CD4-positive, alpha-beta T cell treated with Interleukin-6 at 100 ng/mL for 8 hours (primary cell): ENCODE data around the gene COIL.
A peak's percentile ranks its signal among the peaks of the same experiment; 100 is the strongest.

Experiments
- DNase-seq: peaks from one replicate; pipeline ENCODE4 v3.0.0-alpha.2; 2020; ENCODE audit warnings: mixed read lengths, low spot score

COIL gene

DNA sequence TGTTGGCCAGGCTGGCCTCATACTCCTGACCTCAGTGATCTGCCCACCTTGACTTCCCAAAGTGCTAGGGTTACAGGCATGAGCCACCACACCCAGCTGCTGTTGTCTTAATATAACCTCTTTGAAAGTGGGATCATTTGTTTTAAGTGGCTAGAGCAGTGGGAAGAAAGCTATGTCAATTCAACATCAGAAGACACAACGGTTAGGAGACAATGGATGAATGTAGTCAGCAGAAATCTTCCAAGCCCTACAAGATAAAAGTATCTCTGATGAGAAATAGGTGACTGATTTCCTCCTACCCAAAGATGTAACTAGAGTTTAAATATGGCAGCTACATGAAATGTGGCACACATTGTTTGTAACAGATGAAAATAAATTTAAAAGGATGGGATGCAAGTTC, 27.0 kb downstream of the COIL start:
- DNase-seq = no peak

DNA sequence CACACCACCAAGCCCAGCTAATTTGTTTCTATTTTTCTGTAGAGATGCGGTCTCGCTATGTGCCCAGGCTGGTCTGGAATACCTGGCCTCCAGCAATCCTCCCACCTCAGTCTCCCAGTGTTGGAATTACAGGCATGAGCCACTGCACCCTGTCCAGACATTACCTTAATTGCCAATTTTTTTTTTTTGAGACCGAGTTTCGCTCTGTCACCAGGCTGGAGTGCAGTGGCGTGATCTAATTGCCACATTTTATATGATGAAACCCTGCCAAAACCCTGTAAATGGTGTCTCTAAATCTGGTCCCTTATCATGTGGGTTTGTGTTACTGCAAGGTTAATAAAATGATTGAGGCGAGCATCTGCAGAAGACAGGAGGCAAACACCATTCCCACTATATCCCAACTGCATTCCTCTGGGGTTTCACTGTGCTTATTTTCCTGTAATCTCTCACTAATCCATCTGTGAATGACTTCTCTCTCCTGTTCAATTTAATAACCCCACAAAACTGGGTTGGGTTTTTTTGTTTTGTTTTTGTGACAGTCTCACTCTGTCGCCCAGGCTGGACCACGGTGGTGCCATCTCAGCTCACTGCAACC, 27.6 kb downstream of the COIL start:
- DNase-seq = no peak

DNA sequence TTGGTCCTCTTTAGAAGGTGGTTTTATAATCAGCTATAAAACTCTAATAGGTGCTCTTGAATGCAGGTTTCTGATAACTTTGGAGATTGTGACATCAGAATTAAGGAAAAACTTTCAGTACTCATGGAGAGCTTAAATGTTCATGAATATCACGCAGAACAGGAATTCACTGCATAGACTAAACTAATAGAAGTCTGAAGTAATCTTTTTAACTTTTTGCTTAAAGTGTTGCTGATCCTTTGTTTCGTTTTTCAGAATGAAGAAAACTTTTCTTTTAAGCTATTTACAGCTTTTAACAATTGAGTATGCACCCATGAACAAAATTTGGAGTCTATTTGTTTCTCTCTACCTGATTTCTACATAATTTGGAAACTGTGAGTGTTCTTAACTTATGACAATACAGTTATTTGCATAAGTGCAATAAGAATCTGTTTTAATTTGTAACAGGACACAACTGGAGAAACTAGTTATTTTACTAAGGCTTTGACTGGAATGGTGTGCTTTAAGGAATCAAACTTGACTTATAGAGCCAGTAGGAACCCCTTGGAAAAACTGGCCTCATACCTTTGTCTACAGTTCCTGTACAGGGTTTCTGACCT, 30.0 kb downstream of the COIL start:
- no peak for DNase-seq

DNA sequence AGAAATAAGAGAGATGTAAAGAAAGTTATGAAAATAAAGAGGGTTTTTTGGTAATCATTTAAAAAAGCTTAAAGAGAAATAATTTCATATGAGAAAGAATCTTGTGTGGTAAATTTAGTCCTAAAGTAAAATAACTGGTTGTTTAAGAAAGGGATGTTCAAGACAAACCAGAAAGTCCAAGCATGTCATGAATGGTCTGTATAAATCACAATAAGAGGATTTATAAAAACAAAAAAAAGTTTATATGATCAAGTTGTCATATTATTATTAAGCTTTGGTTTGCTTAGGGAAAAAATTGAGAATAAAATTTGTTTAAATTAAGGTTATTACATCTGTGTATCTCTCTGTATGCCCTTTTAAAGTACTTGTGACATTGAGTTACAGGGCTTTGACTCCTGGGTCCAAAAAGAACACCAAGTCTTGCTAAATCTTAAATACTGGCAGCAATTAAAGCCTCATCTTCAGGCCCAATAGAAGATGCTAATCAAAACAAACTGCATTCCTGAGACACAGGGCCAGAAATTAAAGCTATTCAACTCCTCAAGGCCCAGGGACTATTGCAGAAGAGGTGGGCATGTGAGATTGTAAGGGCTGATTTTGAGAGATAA, 31.4 kb downstream of the COIL start:
- DNase-seq = no peak

DNA sequence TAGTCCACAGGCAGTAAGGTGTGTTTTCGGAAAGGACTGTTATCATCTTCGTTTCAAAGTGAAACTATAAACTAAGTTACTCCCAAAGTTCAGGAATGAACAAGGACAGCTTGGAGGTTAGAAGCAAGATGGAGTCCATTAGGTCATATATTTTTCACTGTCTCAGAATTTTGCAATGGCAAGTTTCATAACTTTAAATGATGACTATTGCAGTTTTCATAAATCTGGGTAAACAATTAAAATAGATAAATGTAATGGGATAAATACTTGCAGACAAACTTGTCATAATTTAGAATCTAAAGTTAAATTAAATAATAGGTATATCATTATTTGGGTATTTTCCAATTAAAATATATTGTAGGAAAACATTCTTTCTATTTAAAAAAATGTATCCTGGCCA, 32.3 kb downstream of the COIL start:
- no peak for DNase-seq

DNA sequence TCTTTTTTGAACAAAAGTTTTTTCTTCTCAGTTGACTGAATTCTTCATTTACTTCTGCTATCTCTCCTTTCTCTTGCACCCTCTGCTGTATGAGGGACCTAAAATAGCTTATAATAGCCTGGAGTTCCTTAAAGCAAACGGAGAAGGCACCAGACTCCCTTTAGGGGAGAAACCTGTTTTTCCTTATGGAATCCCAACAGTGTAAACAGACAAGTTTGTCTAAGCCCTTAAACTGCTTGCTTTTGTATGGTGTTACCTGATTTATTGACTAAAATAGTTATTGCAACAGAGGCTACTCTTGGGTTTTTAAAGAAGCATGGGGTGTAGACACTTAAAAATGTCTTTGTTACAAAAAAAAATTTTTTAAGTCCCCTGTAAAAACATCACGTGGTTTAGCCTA, 34.1 kb downstream of the COIL start:
- no peak for DNase-seq

DNA sequence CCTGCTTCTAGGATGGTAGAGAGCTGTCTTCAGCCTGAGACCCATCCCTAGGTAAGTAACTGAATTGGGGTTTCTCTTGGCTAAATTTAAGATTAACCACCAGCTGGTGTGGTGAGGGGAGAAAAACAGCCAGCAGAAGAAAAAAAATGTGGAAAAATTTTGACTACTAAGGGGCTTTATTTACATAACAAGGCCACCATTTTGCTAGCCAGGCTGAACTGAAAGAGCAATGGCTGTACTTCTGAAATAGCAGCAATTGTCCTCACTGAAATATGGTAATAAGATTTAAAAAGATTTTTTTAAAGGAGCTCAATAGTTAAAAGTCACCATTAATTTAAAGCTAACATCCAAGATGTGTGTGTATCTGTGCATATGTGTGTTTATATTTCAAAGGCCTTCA, 34.6 kb downstream of the COIL start:
- no peak for DNase-seq

DNA sequence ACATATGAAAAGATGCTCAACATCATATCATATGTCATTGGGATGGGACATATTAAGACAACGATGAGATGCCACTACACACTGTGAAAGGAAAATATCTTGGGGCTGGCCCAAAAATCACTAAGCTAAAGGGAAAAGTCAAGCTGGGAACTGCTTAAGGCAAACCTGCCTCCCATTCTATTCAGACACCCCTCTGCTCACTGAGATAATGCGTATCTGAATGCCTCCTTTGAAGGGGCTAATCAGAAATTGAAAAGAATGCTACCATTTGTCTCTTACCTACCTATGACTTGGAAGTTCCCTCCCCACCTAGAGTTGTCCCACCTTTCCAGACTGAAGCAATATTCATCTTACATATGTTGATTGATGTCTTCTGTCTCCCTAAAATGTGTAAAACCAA, 35.8 kb downstream of the COIL start:
- DNase-seq = no peak

DNA sequence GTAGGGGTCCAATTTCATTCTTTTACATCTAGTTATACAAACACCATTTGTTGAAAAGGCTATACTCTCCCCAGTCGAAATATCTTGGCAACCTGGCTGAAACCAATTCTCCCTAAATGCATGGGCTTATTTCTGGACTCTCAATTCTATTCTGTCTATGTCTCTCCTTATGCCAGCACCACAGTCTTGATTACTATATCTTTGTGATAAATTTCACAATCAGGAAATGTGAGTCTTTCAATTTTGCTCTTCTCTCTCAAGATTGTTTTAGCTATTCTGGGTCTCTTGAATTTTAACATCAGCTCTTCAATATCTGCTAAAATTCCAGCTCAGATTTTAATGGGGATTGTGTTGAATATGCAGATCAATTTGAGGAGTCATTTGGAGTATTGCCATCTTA, 41.1 kb downstream of the COIL start:
- DNase-seq = no peak

DNA sequence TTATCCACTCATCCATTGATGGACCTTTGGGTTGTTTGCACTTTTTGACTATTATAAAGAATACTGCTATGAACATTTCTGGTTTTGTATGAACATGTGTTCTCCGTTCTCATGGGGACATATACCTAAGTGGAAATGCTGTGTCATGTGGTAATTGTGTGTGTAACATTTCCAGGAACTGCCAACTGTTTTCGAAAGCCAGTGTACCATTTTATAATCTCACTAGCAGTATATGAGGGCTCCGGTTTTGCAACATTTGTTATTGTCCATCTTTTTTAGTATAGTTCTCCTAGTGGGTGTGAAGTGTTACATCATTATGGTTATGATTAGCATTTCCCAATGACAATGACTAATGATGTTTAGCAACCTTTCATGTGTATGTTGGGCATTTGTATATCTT, 41.9 kb downstream of the COIL start:
- no peak for DNase-seq

DNA sequence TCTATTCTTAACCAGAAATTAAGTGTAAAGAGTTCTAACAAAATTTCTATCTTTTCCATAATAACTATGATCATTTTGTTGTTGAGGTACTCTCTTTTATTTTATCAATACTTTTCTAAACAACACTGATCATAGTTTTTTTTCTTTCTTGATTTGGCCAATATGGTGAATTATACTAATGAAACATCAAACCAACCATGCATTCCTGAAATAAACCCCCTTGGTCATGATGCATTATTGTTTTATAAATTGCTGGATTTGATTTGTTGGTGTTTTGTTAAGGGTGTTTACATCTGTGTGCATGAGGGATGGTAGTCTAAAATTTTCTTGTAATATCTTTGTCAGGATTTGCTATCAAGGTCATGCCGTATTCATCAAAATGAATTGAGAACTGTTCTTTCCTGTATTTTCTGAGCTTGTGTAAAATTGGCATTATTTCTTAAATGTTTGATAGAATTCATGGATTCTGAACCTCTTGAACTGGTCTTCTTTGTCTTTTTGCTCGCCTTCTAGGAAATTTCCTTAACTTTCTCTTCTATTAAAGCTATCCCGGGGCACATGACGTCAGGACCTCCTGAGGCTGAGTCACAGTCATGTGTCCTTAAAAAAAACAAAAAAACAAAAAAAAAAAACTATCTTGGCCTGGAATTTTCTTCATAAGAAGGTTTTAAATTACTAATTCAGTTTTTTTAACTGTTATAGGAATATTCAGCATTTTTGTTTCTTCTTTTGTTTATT, 43.1 kb downstream of the COIL start:
- no peak for DNase-seq

DNA sequence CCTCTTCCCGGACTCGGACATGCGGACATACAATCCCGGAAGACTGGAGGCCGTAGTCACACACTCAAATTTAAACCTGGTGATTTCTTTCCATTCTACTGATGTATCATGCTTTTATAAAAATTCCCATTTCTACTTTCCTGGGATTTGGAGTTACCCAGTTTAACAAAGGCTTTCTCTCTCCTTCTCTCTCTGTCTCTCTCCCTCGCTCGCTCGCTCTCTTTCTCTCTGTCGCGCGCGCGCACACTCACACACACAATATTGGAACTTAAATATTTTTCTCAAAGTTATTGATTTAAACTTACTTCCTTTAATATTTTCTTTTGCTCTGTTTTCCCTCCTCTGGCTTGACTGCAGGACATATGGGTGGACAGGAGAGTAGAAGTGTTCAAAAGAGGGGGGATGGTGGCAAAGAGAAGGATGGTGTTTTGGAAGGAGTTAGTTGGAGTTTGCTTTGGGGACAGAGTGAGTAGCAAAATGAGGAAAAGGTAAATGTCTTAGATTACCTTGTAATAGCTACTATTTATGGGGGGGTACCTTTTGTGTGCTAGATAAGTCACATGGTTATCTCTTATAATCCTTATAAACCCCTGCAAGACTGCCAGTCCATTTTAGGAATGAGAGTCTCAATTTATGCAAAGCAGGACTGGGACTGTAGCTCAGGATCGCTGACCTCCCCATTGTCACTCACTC, 46.1 kb downstream of the COIL start:
- no peak for DNase-seq

DNA sequence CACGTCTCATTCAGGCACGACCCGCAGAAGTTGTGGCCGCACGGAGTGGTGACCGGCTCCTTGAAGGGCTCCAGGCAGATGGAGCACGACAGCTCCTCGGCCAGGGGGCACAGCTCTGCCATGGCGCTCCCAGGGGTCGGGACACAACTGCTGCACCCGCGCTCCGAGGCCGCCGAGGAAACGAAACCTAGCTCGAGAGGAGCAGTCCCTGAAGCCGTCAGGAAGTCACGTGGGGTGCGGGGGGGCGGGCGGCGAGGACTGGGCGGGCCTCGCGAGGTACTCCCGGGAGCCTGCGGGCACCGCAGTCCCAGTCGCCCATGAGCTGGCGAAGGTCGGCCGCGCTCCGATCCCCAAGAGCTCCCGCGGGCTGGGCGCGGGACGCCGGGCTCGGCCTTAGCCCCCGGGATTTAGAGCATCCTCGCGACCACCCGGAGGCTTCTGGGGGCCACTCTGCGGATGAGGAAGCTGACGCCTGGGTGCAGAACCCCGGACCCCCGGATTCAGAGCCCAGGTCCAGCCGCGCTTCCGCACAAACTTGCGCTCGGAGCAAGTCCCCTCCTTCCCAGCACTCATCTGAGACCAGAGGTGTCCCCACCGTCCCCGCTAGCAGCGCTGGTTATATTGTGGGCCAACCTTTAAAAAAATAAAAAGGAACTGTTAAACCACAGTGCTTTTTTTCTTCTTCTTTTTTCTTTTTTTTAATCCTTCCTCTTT, 46.8 kb downstream of the COIL start, which contains the start of gene TRIM25:
TSS of gene TRIM25 (minus strand) at position 183 of the 714 bp plus-strand sequence. CDS start at position 122, 61 bp downstream.
- peak; percentile 87 for DNase-seq

DNA sequence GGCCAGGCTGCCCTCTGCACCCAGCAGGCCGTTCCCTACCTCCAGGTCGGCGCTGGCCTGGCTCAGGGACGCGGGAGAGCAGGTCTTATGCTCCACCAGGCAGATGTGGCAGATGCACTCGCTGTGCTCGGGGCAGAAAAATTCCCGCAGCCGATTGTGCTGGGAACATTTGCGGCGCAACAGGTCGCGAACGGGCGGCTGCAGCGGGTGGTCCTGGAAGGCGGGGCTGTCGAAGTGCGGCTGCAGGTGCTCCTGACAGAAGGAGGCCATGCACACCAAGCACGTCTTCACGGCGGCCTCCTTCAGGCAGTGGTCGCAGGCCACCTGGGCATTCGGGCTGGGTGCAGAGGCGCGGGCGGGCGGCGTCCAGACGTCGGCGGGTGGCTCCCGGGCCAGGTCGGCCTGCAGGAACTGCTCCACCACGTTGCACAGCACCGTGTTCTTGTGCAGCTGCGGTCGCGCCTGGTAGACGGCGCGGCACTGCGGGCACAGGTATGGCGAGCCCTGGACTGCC, 47.4 kb downstream of the COIL start:
- DNase-seq = no peak

DNA sequence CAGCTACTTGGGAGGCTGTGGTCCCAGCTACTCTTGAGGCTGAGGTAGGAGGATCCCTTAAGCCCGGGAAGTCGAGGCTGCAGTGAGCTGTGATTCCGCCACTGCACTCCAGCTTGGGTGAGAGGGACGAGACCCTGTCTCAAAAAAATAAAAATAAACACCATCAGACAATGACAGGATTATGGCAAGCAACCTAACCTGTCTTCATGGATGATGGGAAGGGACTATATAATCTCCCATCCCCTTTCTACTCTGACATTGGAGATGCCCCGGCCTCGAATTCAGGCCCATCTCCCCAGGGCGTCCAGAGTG, 47.9 kb downstream of the COIL start:
- DNase-seq = no peak

DNA sequence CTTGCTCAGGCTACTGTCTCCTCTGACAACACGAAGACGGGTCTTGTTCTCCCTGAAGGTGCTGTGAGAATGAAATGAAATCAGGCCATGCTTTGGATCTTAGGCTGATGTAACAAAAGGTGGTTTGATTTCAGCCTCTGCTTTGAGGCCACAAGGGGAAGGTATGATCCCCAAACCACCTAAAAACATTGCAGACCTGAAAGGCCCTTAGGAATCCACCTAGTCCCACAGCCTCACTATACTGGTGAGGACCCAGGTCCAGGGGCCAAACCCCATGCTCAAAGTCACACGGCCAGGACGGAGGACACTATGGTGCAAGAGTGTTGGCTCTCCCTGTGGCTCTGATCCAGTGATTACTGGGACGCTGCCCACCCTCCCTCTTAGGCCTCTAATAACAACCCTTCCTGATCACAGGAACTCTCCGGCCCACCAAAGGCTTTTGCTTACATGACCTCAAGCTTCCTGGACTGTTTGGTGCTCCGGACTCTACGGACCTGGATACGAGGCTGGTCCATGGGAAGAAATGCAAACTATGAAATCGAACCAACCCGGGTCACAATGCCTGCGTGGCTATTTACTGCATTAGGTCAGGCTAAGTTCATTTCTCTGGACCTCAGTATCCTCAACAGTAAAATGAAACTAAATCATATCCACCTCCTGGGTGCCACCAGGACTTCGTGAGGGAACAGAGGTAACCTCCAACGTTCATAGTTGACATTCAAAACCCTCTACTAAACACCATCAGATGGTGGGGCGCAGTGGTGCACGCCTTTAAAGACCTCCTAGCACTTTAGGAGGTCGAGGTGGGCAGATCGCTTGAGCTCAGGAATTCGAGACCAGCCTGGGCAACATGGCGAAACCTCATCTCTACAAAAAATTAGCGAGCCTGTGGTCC, 48.5 kb downstream of the COIL start:
- no peak for DNase-seq

DNA sequence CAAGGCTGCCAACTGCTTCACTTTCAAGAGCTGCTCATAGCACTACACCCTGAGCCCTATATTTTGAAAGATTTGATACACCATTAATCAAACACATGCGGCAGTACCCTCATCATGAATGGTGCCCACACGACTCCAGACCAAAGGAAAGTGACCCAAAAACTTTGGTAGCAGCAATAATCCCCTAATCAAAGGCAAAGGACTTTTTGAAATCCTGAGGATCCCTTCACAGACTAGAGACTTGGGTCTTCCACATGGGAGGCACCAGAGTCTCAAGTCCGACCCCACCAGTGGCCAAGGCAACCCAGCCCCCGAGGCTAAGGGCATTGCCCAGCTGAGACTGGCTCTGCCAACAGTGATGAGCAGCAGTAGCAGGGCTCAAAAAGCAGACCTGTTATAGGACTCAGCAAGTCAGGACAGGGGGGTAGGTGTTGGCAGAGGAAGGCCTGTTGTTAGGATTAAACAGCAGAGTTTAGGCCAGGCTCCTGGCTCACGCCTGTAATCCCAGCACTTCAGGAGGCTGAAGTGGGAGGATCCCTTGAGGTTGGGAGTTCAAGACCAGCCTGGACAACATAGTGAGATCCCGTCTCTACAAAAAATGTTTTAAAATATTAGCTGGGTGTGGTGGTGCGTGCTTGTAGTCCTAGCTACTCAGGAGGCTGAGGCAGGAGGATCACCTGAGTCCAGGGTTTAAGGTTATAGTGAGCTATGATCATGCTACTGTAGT, 50.2 kb downstream of the COIL start:
- DNase-seq = no peak

DNA sequence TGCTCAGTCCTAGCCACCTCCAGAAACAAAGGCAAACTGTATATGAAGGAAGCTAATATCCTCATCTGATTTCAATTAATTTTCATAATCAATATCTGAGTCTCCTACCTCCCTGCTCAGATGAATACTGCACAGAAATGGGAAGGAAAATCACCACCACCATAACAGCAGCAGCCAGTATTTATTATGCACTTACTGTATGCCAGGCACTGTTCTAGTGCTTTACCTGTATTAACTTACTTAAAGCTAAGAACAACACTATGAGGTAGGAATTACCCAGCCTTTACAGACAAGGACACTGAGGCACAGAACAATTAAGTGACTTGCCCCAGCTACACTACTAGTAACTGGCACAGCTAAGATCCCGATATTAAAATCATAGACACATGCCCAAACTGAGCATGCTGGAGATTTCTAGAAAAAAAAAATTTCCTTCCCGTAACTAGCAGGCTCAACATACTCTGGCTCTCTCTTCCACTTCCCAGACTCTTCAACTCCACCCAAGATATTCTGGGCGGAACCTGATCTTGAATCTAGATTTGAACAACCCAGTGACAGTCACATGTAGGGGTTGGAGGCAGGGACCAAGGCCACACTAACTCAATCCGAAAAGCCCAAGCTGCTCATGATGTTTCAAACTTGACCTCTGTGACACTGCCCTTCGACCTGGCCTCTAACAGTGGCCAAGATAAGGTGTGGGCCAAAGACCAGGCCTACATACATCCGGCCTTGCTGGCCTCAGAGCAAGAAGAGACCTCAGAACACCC, 50.9 kb downstream of the COIL start:
- no peak for DNase-seq

DNA sequence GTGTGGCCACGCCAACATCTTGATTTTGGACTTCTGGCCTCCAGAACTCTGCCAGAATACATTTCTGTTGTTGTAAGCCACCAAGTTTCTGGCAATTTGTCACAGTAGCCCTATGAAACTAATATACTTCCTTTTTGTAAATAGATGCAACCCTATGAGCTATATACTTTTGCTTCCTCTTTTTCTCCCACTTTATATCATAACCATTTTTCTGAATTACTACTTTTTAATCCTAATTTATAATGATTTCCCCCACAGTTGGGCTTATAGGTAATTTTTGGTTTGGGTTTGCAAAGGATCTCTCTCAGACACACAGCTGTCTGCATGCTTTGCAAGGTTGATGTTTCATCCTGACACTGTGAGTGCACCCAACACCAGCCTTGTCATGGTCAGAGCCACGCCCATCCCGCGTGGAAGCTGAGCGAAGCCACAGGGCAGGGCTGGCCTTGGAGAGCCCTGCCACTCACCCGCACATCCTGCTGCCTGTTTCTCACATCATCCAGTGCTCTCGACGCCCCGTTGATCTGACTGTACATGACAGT, 52.8 kb downstream of the COIL start:
- peak; percentile 19 for DNase-seq
